ENCODE results near the gene CHN2. TPM values are rescaled to one million over a fixed set of nuclear protein-coding genes. Genes with fewer than 3 reads are reported as not detected.
A peak's percentile ranks its signal among the peaks of the same experiment; 100 is the strongest.

CHN2 gene
- total RNA-seq, 1 donor from 2014 or later: 6.6 TPM

DNA sequence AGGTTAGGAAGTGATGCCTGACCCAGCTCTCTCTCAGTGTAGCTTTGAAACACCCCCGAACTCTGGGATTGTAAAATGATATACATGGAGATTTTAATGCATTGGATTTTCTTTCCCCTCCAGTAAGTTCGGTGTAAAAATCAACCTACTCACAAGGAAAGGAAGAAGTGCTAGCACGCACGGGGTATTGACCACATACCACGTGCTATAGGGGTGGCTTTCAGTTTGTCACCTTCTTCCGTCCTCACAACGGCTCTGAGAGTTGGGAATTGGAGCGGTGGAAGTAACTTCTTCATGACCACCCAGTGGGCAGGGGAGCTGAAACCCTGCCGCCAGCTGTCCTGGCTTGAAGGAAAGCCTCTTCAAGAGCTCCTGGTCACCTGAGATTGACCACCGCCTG lies 219.6 kb downstream of the CHN2 start:
- TF ChIP-seq EZH2 (IDR thresholded peaks at IDR 0.05) (no peak), EZH2phosphoT487 (IDR thresholded peaks at IDR 0.05) (no peak)
- TF ChIP-seq, protein P1, sequence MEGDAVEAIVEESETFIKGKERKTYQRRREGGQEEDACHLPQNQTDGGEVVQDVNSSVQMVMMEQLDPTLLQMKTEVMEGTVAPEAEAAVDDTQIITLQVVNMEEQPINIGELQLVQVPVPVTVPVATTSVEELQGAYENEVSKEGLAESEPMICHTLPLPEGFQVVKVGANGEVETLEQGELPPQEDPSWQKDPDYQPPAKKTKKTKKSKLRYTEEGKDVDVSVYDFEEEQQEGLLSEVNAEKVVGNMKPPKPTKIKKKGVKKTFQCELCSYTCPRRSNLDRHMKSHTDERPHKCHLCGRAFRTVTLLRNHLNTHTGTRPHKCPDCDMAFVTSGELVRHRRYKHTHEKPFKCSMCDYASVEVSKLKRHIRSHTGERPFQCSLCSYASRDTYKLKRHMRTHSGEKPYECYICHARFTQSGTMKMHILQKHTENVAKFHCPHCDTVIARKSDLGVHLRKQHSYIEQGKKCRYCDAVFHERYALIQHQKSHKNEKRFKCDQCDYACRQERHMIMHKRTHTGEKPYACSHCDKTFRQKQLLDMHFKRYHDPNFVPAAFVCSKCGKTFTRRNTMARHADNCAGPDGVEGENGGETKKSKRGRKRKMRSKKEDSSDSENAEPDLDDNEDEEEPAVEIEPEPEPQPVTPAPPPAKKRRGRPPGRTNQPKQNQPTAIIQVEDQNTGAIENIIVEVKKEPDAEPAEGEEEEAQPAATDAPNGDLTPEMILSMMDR (IDR thresholded peaks at IDR 0.05): no peak
- Mint-ChIP-seq H3K4me3 (no peak overlapping the region), H3K36me3 (no peaks in the 10 kb centered on the region), H3K27me3 (ENCODE audit: insufficient read depth, low read depth) (peaks cover 2% of the 10 kb centered on the region), H3K9me3 (no peaks in the 10 kb centered on the region), H3K4me1 (no peaks in the 10 kb centered on the region), H3K27ac (peak overlapping the region; percentile 50)
- Histone ChIP-seq H3K36me3 (no peaks in the 10 kb centered on the region), H3K9me3 (ENCODE audit: low read depth) (no peaks in the 10 kb centered on the region), H3K27me3 (no peaks in the 10 kb centered on the region), H3K9ac (no peak overlapping the region), H3F3A (ENCODE audit: low read depth) (no peaks in the 10 kb centered on the region), H3K27ac (no peak overlapping the region), H3K4me3 (no peak overlapping the region), H3K4me2 (no peak overlapping the region), H4K20me1 (ENCODE audit: low read depth) (no peaks in the 10 kb centered on the region), H3K79me2 (ENCODE audit: low read depth) (no peaks in the 10 kb centered on the region), H3K4me1 (no peaks in the 10 kb centered on the region), H2AFZ (replicated peaks) (no peak overlapping the region)
- DNase-seq (ENCODE audit: low spot score): no peak

DNA sequence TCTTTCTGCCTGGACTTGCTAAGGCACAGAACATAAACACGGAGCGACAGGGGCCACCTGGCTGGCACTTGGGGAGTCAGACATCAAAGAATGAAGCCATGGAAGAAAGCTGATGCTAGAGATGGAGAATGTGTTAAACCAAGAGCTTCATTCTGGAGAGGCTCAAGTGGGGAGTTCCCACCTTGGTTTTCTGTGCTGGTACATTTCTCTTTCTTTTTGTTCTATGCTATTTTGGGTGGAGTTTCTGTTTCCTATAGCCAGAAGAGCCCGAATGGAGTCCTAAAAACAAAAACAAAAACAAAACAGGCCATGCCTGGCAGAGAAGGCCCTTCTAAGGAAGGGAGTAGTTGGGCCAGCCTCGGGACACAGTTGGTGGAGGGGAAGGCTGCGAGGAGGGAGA lies 220.6 kb downstream of the CHN2 start:
- H3K9me3 Mint-ChIP-seq: no peaks in the 10 kb centered on the region
- no peak overlapping the region for H3K27ac ChIP-seq
- H3K27ac Mint-ChIP-seq: no peak overlapping the region
- no peaks in the 10 kb centered on the region for H3F3A ChIP-seq (ENCODE audit: low read depth)
- H3K9me3 ChIP-seq (ENCODE audit: low read depth): no peaks in the 10 kb centered on the region
- H3K9ac ChIP-seq: no peak overlapping the region
- H2AFZ ChIP-seq (replicated peaks): no peak overlapping the region
- no peaks in the 10 kb centered on the region for H3K4me1 Mint-ChIP-seq
- no peaks in the 10 kb centered on the region for H3K4me1 ChIP-seq
- no peak overlapping the region for H3K4me3 Mint-ChIP-seq
- no peak overlapping the region for H3K4me2 ChIP-seq
- TF ChIP-seq EZH2 (IDR thresholded peaks at IDR 0.05) (no peak), EZH2phosphoT487 (IDR thresholded peaks at IDR 0.05) (no peak)
- TF ChIP-seq, protein P1 (IDR thresholded peaks at IDR 0.05): no peak
- H3K4me3 ChIP-seq: no peak overlapping the region
- H3K27me3 ChIP-seq: no peaks in the 10 kb centered on the region
- no peaks in the 10 kb centered on the region for H4K20me1 ChIP-seq (ENCODE audit: low read depth)
- peaks cover 2% of the 10 kb centered on the region for H3K27me3 Mint-ChIP-seq (ENCODE audit: insufficient read depth, low read depth)
- no peaks in the 10 kb centered on the region for H3K36me3 Mint-ChIP-seq
- no peaks in the 10 kb centered on the region for H3K79me2 ChIP-seq (ENCODE audit: low read depth)
- H3K36me3 ChIP-seq: no peaks in the 10 kb centered on the region
- DNase-seq (ENCODE audit: low spot score): no peak

DNA sequence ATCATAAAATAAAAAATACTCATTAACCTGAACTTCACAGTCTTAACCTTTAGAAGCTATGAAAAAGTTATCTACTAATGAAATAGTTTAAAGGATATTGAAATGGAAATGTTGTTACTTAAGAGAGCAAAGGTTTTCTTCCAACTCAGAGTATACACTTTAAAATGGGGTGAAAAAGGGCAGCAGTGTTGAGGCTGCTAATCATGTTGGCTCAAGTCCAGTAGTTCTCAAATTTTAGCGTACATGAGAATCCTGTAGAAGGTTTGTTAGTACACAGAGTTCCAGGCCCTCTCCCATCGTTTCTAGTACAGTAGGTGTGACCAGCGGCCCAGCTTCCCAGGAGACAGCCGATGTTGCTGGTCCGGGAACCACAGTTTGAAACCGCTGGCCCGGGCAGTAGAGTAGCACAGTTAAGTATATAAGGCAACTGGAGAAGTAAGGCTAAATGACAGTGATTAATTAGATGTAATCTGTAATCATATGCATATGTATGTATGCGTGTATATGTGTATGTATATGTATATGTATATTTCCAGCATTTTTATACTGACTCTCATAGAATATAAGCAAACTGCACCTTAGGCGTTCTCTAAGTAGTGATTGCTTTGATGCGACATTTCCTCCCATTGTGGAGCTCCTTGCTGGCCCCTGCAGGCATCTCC lies 221.8 kb downstream of the CHN2 start:
- H3K36me3 ChIP-seq: no peaks in the 10 kb centered on the region
- no peaks in the 10 kb centered on the region for H3K9me3 ChIP-seq (ENCODE audit: low read depth)
- H3K9ac ChIP-seq: no peak overlapping the region
- H2AFZ ChIP-seq (replicated peaks): no peak overlapping the region
- H3K27ac Mint-ChIP-seq: no peak overlapping the region
- no peak overlapping the region for H3K4me2 ChIP-seq
- no peak for DNase-seq (ENCODE audit: low spot score)
- TF ChIP-seq EZH2phosphoT487 (IDR thresholded peaks at IDR 0.05): no peak
- TF ChIP-seq, protein P1 (IDR thresholded peaks at IDR 0.05): no peak
- TF ChIP-seq EZH2 (IDR thresholded peaks at IDR 0.05): no peak
- no peaks in the 10 kb centered on the region for H3K4me1 Mint-ChIP-seq
- no peaks in the 10 kb centered on the region for H3K4me1 ChIP-seq
- no peaks in the 10 kb centered on the region for H4K20me1 ChIP-seq (ENCODE audit: low read depth)
- no peaks in the 10 kb centered on the region for H3K79me2 ChIP-seq (ENCODE audit: low read depth)
- H3K4me3 ChIP-seq: no peak overlapping the region
- no peaks in the 10 kb centered on the region for H3K27me3 ChIP-seq
- H3K9me3 Mint-ChIP-seq: no peaks in the 10 kb centered on the region
- H3F3A ChIP-seq (ENCODE audit: low read depth): no peaks in the 10 kb centered on the region
- peaks cover 2% of the 10 kb centered on the region for H3K27me3 Mint-ChIP-seq (ENCODE audit: insufficient read depth, low read depth)
- no peak overlapping the region for H3K27ac ChIP-seq
- H3K4me3 Mint-ChIP-seq: no peak overlapping the region
- no peaks in the 10 kb centered on the region for H3K36me3 Mint-ChIP-seq
